ENCODE data around the gene AGXT.

AGXT gene

GRCh38 chr2:240868286-240869108 is at the start of gene AGXT:
Gene AGXT (plus strand): TSS chr2:240868824. CDS start chr2:240868866, 42 bp downstream.
- no peak for TF ChIP-seq CTCF (IDR thresholded peaks at IDR 0.05; ENCODE audit: low read depth, low read length)
- H3K4me3 ChIP-seq (replicated peaks in 1 of 2; ENCODE audit: low read depth in 2 of 2, low read length in 2 of 2), result no peak within 1 kb of the TSS
- peak; percentile 14 to 72 for DNase-seq (ENCODE audit: low read depth in 2 of 2)

- no peak overlapping the region for H3K4me3 ChIP-seq (replicated peaks in 1 of 2; ENCODE audit: low read depth in 2 of 2, low read length in 2 of 2)
- no peak for TF ChIP-seq CTCF (IDR thresholded peaks at IDR 0.05; ENCODE audit: low read depth, low read length)
- DNase-seq (ENCODE audit: low read depth in 2 of 2), result no peak
Observed at GRCh38 chr2:240819126-240819857, 49.3 kb upstream of the AGXT start.

- H3K4me3 ChIP-seq (replicated peaks in 1 of 2; ENCODE audit: low read depth in 2 of 2, low read length in 2 of 2), result no peak within 1 kb of the TSS
- no peak for DNase-seq (ENCODE audit: low read depth in 2 of 2)
- TF ChIP-seq CTCF (IDR thresholded peaks at IDR 0.05; ENCODE audit: low read depth, low read length), result no peak
Observed at GRCh38 chr2:240819858-240820606, 48.6 kb upstream of the AGXT start, which contains the start of gene KIF1A. Gene KIF1A (minus strand): TSS chr2:240820219. CDS start chr2:240797752, 22,467 bp downstream.

GRCh38 chr2:240820607-240821428 is 47.8 kb upstream of the AGXT start:
- DNase-seq (ENCODE audit: low read depth in 2 of 2), result no peak
- no peak overlapping the region for H3K4me3 ChIP-seq (replicated peaks in 1 of 2; ENCODE audit: low read depth in 2 of 2, low read length in 2 of 2)
- TF ChIP-seq CTCF (IDR thresholded peaks at IDR 0.05; ENCODE audit: low read depth, low read length), result no peak

DNA sequence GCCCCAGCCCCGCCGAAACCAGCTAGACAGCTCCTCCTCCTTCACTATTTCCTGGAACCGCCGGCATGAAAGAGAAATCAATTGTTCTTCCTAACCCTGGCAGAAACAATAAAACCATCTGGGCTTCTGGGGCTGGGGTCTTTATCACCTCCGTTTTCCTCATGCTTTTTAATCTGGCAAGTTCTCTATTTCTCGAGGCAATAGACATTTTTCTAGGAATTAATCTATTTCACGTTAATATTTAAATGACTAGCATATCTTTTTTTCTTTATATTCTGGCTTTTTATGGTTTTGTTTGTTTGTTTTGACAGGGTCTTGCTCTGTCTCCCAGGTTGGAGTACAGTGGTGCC is 47.2 kb upstream of the AGXT start:
- no peak for DNase-seq (ENCODE audit: low read depth in 2 of 2)
- no peak for TF ChIP-seq CTCF (IDR thresholded peaks at IDR 0.05; ENCODE audit: low read depth, low read length)
- no peak overlapping the region for H3K4me3 ChIP-seq (replicated peaks in 1 of 2; ENCODE audit: low read depth in 2 of 2, low read length in 2 of 2)

GRCh38 chr2:240822280-240822847 is 46.3 kb upstream of the AGXT start:
- no peak for DNase-seq (ENCODE audit: low read depth in 2 of 2)
- H3K4me3 ChIP-seq (replicated peaks in 1 of 2; ENCODE audit: low read depth in 2 of 2, low read length in 2 of 2), result no peak overlapping the region
- TF ChIP-seq CTCF (IDR thresholded peaks at IDR 0.05; ENCODE audit: low read depth, low read length), result no peak
